ENCODE data around the gene CDC42BPA.
"Not testable (repeated sequence)": the region's sequence is repeated elsewhere in the genome, so short reads cannot be mapped to it uniquely, and the experiment has no call there.

Gene CDC42BPA

DNA sequence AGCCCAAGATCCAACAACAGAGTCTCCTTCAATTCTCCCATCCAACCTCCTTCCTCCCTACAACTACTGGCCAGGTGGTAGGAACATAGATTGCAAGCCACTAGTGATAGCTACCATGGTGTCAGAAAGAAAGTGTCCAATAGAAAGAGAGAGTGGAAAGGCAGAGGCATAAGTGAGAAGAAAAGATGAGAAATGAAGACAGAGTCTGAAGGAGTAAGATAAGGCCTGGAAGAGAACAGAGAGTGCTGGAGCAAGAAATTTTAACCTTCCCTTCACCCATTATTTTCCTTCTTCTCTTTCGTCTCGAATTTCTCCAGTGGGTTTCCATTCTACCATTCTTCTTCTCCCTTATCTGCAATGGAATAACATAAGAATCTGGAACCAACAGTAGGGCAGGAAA lies 57.9 kb downstream of the CDC42BPA start:
- no peak for DNase-seq

DNA sequence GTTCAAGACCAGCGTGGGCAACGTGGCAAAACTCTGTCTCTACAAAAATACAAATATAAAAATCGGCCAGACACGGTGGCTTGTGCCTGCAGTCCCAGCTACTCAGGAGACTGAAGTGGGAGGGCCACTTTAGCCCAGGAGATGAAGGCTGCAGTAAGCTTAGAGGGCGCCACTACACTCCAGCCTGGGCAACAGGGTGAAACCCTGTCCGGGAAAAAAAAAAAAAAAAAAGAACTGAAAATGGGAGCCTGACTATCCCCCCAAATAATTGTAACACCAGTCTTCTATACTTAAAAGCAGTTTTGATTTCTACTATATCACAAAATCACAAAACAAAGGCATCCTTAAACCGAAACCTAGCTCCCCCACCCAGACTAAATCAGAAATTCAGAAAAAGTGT lies 60.3 kb downstream of the CDC42BPA start:
- no peak for DNase-seq

DNA sequence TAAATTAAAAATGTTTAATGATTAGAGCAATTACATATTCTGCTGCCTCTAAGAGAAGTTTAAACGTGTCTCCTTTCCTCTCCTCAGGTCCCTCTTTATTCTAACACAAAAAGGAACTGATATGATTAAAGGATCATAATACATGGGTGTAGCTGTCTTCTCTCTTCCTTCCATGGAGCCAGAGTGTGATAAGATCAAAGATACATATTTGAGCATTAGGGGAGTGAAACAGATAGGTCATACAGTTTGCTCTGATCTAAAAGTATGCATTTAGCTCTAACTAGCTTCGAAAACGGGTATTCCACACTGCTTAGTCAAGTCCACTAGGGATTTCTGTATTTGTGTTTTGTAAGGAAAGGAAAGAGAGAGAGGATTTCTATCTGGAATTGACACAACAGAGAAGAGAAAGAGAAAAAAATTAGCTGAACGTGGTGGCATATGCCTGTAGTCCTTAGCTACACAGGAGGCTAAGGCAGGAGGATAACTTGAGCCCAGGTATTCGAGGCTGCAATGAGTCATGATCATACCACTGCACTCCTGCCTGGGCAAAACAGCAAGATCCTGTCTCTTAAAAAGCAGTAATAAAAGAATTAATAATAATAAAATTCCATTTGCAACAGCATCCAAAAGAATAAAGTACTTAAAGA lies 63.1 kb downstream of the CDC42BPA start:
- no peak for DNase-seq

DNA sequence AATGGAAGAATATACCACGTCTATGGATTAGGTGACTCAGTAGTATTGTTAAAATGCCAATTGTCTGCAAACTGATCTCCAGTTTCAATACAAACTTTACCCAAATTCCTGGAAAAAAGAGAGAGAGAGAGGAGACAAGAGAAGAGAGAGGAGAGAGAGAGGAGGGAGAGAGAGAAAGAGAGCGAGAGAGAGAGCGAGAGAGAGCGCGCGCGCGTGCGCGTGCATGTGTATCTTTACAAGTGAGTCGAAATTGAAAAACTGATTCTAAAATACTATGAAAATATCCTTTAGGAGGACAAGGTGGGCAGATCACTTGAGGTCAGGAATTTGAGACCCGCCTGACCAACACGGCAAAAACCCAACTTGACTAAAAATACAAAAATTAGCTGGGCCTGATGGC lies 65.2 kb downstream of the CDC42BPA start:
- no peak for DNase-seq

DNA sequence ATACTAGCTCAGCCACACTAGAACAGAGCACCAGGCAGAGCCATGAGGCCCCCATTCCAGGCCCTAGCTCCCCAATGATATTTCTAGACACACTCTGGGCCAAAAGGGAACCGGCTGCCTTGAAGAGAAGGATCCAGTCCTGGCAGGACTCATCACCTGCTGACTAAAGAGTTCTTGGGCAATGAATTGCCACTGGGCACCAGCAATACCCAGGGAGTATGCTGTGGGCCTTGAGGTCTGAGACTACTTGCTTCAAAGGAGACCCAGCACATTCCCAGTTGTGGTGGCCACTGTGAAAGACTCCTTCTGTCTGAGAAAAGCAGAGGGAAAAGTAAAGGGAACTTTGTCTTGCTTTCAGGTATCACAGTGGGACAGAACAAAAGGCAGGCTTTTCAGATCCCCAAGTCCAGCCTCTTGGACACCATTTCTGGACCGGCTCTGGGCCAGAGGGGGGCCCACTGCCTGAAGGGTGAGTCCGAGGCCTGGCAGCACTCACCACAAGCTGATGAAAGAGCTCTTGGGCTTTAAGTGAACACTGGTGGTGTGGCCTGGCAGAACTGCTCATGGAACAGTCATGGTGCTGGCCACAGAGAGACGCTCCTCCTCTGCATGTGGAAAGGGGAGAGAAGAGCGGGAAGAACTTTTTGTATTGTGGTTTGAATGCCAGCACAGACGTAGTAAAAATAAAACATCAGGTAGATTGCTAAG lies 72.5 kb downstream of the CDC42BPA start:
- no peak for DNase-seq

DNA sequence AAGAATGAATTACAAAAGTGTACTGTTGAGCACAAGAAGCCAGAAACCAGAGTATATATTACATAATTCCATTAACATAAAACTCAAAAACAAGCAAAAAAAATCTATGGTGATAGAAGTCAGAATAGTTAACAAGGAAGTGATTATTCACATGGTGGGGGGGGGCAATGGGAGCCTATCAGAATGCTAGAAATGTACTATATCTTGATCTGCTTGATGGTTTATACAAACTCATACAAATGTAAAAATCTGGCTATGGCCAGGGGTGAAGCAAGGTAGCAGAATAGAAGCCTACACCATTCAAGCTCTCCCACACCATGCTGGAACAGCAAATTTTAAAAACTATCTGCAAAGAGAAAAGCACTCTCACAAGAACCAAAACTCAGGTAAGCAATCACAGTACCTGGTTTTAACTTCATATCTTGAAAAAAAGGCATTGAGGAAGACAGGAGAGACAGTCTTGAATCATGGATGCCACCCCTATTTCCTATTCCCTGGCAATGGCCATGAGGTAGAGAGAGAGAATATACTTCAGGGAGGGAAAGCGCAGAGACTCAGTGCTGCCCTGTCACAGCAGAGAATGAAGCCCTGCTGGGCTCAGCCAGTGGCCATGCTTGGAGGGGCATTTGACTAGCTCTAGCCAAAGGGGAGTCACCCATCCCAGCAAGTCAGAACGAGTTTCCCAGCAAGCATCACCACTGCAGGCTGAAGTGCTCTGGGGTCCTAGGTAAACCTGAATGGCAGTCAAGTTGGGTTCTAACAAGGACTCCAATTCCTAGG lies 73.8 kb downstream of the CDC42BPA start:
- DNase-seq, result no peak

DNA sequence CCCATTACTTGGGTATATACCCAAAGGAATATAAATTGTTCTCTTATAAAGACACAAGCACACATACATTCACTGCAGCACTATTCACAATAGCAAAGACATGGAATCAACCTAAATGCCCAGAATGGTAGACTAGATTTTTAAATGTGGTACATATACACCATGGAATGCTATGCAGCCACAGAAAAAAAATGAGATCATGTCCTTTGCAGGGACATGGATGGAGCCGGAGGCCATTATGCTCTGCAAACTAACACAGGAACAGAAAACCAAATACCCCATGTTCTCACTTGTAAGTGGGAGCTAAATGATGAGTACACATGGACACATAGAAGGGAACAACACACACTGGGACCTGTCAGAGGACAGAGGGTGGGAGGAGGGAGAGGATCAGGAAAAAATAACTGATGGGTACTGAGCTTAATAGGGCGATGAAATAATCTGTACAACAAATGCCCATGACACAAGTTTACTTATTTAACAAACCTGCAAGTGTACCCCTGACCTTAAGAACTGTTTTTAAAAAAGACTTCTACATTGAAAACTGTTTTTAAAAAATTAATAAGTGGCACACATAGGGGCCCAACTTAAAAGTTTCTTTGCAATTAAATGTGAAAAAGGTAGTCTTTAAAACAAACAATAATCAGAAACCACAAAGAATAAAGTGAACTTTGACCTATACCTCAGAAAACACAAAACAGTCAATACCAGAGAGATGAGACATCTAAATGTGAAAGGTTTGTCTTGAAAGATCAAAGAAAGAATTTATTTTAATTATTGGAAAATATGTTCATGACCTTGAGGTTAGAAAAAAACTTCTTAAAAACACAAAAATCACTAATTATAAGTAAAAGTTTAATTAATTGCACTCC lies 75.2 kb downstream of the CDC42BPA start:
- DNase-seq, result no peak

DNA sequence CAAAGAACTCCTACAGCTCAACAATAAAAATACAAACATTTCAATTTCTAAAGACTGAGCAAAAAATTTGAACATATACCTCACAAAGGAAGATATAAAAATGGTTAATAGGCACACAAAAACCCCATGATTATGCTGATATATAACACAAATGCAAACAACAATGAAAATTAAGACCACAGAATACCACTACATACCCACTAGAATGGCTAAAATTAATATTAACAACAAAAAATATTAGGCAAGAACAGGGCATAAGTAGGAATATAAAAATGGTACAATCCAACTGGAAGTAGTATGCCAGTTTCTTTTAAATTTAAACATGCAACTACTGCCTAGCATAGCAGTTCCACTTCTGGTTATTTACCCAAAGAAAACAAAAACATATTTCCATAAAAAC lies 77.3 kb downstream of the CDC42BPA start:
- DNase-seq, result no peak

DNA sequence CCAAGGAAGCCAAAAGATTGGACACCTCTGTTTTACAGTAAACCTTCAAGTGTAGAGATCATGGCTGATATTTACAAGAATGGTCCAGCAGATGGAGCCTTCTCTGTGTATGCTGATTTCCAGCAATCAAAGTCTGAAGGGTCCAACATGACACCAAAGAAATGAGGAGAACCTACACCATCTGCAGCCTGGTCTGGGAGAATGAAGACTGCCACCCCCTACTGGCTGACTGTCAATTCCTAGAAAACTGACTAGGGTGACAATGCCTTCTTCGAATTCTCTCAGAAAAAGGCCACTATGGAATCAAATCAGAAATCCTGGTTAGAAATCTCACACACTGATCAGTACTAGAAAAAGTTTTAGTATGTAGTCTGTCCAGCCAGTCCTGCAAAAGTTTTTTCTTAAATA lies 83.3 kb downstream of the CDC42BPA start:
- no peak for DNase-seq

DNA sequence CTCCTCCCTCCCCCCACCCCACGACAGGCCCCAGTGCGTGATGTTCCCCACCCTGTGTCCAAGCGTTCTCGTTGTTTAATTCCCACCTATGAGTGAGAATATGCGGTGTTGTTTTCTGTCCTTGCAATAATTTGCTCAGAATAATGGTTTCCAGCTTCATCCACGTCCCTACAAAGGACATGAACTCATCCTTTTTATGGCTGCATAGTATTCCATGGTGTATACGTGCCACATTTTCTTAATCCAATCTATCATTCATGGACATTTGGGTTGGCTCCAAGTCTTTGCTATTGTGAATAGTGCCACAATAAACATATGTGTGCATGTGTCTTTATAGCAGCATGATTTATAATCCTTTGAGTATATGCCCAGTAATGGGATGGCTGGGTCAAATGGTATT lies 87.2 kb downstream of the CDC42BPA start:
- DNase-seq, result not testable (repeated sequence)

DNA sequence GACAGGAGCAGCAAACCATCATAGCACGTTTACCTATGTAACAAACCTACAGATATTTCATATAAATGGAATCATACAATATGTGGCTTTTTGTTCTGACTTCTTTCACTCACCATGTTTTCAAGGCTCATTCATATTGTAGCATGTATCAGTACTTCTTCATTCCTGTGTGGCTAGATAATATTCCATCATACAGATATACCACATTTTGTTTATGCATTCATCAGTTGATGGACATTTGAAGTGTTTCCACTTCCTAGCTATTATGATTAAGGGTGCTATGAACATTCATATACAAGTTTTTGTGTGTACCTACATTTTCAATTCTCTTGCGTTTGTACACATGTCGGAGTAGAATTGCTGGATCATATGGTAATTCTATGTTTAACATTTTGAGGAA lies 90.1 kb downstream of the CDC42BPA start:
- DNase-seq, result no peak

DNA sequence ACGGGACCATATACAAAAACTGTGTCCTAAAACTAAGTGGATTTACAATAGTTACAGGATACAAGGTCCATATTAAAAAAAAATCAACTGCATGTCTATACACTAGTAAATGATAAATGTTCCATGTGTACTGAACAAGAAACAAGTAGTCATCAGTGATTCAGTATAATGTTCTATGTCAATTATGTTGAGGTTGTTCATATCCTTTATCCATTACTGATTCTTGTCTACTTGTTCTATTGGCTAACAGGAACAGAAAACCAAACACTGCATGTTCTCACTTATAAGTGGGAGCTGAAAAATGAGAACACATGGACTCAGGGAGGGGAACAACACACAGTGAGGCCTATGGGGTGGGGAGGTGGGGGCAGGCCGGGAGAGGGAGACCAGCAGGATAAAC lies 90.5 kb downstream of the CDC42BPA start:
- no peak for DNase-seq

DNA sequence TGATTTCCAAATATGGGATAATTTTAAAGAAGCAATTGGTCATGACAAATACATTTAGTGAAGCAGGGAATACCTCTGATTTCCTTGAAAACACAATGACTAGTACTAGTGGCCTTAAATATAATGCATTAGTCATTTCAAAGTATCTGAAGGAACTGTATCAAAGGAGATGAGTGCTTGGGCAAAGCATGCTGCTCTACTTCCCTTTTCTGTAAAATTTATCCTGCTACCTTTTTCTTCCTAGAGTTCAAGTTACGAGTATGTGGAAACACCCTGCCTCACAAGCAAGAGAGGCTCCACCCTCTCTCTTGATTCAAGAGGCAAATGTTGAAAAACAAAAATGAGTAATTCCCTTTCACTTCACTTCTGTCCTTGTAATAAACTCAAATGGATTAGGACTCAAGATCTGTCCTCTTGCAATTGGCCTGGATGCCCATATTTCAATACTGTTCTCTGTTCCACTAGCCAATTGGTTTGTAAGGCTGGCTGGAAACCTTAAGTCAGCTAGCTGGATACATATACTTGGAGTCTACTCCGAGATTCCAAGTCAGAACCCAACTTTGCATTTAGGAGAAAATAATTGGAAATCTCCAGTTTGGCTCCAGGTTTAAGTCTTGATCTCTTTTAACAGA lies 92.5 kb downstream of the CDC42BPA start:
- no peak for DNase-seq

DNA sequence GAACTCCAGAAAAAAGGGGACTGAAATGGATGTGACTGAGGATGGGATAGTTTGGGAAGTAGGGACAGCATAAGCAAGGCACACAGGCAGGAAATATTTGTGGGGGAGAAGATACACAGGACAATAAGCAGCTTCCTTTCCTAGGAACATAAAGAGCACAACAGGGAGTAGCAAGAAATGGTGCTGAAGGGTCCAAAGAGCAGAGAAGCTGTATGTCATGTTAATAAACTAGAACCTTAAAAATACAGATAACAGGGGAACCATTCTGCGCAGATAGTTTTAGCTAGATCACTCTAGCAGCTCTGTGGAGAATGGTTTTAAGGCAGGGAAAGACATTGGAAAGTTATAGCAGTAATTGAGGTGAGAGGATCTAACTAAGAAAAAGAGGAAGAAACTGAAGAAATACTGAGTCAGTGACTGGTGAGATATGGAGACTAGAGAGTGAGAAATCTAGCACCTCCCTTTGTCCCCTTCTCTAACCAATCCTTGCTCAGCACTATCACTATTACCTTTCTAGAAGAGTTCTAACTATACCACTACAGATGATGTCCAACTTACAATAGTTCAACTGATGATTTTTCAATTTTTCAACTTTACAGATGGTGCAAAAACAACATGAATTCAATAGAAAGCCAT lies 95.0 kb downstream of the CDC42BPA start:
- no peak for DNase-seq

DNA sequence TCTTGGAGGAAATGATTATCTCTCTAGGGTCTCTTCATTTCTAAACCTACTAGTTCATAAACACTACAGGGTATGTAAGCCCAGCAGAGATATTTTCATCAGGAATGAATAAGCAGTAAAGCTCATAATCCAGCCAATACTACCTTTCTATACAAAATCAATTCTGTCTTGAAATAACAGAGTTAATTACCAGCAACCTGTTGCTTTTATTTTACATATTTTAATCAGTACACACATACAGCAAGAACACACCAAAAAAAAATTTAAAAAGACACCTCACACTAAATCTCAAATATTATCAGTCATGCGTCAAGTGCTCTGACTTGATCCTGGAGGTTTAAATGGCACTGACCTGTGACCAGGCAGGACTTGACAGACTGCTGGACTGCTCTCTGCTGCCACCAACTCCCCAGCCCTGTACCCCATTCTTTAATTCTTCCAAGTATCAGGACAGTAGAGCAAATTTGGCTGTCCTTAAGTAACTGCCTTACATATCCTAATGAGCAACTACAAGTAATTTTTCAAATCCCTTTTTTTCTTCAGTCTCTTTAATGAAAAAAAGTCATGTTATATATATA lies 98.5 kb downstream of the CDC42BPA start:
- no peak for DNase-seq

DNA sequence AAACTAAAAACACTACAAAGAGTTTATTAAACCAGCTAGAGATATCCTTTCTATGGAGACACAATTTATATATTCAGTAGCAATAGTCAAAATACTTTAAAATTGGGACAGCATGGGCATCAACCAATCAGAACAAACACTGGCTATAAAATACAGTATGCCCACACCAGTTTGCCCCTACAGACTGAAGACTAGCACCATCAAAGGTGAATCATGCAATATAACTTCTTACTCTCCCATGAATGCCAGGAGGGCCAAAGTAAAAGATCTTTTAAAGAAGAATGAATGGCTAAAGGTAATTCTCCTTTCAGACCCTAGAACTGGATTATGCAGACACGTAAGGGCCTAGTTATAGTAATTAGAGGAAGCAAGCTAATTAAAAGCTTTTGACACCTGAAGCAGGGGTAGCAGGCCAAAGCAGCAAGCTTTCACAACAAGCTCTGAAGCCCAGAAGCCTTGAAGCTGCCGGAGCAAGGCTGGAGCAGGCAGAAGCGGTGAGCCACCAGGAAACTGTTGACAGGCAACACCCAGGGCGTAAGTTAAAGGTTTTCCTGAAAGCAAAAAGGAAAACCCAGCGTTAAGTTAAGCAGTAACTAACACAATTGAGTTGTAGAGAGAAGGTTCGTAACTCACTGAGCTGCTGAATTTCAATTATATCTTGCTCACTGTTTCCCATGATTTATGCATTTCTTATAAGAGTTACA lies 99.3 kb downstream of the CDC42BPA start:
- DNase-seq, result no peak

DNA sequence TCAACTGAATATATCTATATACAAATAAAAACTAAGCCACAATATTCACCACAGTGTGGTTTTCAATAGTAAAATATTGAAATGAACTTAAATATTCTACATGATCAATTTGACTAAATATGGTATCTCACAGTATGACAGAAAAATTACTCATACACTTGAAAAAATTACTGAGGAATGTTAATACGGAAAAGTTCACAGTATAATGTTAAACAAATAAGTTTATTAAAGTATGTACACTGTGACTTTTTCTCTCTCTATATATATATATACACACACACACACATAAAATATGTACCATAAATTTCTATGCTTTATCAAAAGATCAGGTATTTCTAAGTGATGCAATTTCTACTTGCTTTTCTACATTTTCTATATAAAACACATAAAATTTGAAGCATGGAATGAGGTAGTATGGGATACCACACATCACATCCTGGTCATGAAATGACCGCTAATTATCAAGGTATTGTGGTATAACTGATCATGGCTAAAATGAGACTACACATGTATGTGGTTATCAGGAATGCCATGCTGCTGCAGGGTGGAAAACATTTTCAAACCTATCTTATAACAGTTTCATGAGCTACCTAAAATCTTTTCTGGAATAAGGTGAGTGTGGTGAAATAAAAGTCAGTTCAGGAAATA lies 102.3 kb downstream of the CDC42BPA start:
- no peak for DNase-seq

DNA sequence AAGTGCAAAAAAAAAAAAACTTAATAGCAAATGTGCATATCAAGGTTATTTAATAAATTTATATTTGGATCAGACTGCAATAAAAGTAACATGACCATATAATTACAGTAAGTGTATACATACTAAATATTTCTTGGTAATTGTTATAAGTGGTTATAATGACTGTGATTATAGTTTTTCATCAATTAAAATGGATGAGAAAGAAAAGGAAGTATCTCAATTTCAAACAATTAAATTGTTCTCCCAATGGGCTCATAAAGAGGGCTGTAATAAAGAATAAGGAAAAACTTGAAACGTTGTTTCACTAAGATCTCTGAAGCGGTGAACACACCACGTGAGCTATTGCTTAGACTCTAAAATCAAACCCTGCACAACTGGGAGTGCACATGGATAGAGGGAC lies 104.1 kb downstream of the CDC42BPA start:
- no peak for DNase-seq

DNA sequence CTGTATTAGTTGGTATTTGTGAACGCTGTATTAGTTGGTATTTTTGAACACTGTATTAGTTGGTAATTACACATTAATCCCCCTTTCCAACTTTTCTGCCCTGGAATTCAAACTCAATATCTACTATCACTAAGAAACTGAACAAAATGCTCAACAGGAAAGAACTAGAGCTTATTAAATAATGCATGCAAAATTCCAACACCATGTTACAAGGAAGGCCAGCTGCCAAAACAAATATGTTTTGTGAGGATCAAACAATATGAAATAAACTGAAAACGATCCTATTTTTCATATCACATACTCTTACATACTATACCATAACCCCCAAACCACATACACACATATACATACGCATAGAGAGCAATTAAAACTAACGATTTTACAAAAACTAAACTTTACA lies 104.9 kb downstream of the CDC42BPA start:
- DNase-seq, result no peak

DNA sequence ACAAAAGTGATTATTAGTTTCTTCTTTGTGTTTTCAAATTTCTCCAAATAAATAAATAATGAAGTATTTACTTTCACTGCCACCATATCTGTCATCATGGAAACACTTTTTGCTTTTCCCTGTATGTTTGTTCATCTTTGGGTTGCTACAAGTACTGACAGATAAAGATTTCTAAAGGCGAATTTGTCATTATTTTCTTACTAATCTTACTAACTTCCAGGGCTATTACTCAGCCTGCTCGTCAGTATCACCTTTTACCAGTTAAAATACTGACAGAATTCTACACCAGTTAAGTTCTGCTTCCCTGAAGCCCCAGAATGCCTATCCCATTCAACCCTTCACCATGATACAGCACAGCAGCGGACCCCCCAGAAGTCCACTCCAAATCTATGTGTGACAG lies 106.1 kb downstream of the CDC42BPA start:
- DNase-seq, result no peak
